Gastroesophageal sphincter (tissue), 3 donors: ENCODE data around the gene CNEP1R1.

Experiments used
- POLR2A ChIP-seq, 2 donors: fragments of 450-650 bp; IDR thresholded peaks; one replicate each; pipeline ENCODE4 v1.6.1; 2017; ENCODE audit warnings: antibody characterized with exemption in 2 of 2, mild to moderate bottlenecking in 2 of 2, moderate library complexity in 1 of 2
- POLR2AphosphoS5 ChIP-seq: sonication (generic); formaldehyde crosslinking; IDR thresholded peaks from one replicate; pipeline ENCODE4 v1.6.1; 2017; ENCODE audit warnings: antibody characterized with exemption
- TF ChIP-seq, protein P1 (sequence below), 4 experiments: fragments of 200-600 bp in 2 of 4; fragments of 450-650 bp in 2 of 4; sonication (generic) in 1 of 4; IDR thresholded peaks; one replicate each; pipeline ENCODE4 v1.5.1; 2017 to 2019; ENCODE audit warnings: antibody characterized with exemption in 4 of 4, mild to moderate bottlenecking in 2 of 4, moderate library complexity in 2 of 4

DNA sequence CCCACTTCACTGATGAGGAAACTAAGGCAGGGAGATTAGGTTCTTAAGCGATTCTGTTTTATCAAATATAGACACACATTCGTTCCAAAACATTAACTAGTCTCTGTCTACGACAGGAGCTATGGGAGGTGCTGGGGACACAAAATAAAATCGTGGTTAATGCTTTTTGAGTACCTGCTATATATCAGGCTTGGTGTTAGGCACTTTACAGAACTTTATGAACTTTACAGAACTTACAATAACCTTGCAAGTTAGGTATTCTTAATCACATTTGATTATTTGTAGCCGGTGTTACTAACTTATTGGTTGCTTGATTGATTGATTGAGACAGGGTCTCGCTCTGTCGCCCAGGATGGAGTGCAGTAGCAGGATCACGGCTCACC is 40.2 kb downstream of the CNEP1R1 start:
- TF ChIP-seq POLR2A (IDR thresholded peaks at IDR 0.05) (no peak), POLR2AphosphoS5 (no peak)
- TF ChIP-seq, protein P1, sequence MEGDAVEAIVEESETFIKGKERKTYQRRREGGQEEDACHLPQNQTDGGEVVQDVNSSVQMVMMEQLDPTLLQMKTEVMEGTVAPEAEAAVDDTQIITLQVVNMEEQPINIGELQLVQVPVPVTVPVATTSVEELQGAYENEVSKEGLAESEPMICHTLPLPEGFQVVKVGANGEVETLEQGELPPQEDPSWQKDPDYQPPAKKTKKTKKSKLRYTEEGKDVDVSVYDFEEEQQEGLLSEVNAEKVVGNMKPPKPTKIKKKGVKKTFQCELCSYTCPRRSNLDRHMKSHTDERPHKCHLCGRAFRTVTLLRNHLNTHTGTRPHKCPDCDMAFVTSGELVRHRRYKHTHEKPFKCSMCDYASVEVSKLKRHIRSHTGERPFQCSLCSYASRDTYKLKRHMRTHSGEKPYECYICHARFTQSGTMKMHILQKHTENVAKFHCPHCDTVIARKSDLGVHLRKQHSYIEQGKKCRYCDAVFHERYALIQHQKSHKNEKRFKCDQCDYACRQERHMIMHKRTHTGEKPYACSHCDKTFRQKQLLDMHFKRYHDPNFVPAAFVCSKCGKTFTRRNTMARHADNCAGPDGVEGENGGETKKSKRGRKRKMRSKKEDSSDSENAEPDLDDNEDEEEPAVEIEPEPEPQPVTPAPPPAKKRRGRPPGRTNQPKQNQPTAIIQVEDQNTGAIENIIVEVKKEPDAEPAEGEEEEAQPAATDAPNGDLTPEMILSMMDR (IDR thresholded peaks at IDR 0.05), result no peak
